Measurements from ENCODE around the gene GPR42. TPM values are rescaled to one million over a fixed set of nuclear protein-coding genes. Genes with fewer than 3 reads are reported as not detected.

GPR42 gene
- total and polyA plus RNA-seq, 2 of the 4 experiments (the other 2 are of a cell fraction), result not detected

DNA sequence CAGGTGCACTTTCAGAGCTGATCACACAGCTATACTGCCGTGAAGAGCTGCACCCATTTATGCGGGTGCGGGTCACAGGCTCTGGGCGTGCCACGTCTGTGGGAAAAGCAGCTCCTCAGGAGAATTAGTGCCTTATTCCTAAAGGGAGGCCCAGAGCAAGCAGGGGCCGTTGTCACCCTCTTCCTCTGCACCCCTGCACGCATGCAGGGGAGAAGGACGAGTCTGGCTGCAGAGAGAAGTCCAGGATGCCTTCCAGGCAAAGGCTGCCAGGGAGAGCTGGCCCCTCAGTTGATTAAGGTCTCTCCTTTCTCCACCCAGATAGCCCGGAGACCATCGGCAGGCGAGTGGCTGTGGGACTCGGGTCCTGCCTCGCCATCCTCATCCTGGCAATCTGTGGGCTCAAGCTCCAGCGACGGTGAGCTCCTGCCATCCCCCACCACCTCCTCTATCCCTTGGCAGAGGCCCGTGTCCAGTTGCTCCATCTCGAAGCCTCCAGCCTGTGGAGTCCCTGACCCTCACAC, 26.3 kb upstream of the GPR42 start:
- dilution Hi-C loops (cut with HindIII; ENCODE audit: low sequenced_read_pairs, unreplicated experiment) (no loop called here), intact Hi-C loops (cut with micrococcal nuclease) (no loop called here), in situ Hi-C loops (cut with MboI; ENCODE audit: low sequenced_read_pairs) (loop anchor here (25.0 kb wide), 1 partner anchor 243 kb away; the partner anchor contains the start of gene PMIS2)
- H3K4me2 ChIP-seq (ENCODE audit: low read depth, low read length), result no peak overlapping the region
- H3K27me3 ChIP-seq (ENCODE audit: control insufficient read depth, insufficient read depth, low read length), result peaks cover 11% of the 10 kb centered on the region
- H3K18ac ChIP-seq (ENCODE audit: low read depth, low read length), result no peak overlapping the region
- TF ChIP-seq MXI1 (IDR thresholded peaks at IDR 0.05; ENCODE audit: borderline replicate concordance, low read depth, low read length) (no peak), CHD1 (IDR thresholded peaks at IDR 0.05; ENCODE audit: low read depth, low read length) (no peak), POLR2A (IDR thresholded peaks at IDR 0.05; ENCODE audit: low read depth, low read length) (no peak), RFX5 (IDR thresholded peaks at IDR 0.05; ENCODE audit: low read depth, low read length) (no peak), NFE2L2 (IDR thresholded peaks at IDR 0.05; ENCODE audit: low read depth, low read length) (no peak), CEBPB (IDR thresholded peaks at IDR 0.05; ENCODE audit: low read depth, low read length) (no peak), RCOR1 (IDR thresholded peaks at IDR 0.05; ENCODE audit: insufficient replicate concordance, low read length) (no peak), BHLHE40 (IDR thresholded peaks at IDR 0.05; ENCODE audit: low read depth, low read length) (no peak), CTCF (conservative IDR thresholded peaks at IDR 0.05; ENCODE audit: low read depth, low read length) (no peak)
- TF ChIP-seq, protein P1, sequence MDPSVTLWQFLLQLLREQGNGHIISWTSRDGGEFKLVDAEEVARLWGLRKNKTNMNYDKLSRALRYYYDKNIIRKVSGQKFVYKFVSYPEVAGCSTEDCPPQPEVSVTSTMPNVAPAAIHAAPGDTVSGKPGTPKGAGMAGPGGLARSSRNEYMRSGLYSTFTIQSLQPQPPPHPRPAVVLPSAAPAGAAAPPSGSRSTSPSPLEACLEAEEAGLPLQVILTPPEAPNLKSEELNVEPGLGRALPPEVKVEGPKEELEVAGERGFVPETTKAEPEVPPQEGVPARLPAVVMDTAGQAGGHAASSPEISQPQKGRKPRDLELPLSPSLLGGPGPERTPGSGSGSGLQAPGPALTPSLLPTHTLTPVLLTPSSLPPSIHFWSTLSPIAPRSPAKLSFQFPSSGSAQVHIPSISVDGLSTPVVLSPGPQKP (IDR thresholded peaks at IDR 0.05; ENCODE audit: borderline replicate concordance, low read depth, low read length), result no peak
- no peak overlapping the region for H3K4ac ChIP-seq (ENCODE audit: low read depth, low read length)
- ATAC-seq (ENCODE audit: low read depth) (no peak), DNase-seq (no peak)
- no peaks in the 10 kb centered on the region for H3K36me3 ChIP-seq (ENCODE audit: control insufficient read depth, insufficient read depth, low read length)
- H2AK9ac ChIP-seq (replicated peaks; ENCODE audit: low read depth, low read length, poor library complexity), result no peak overlapping the region
- H4K91ac ChIP-seq (ENCODE audit: insufficient read depth, low read depth, low read length), result no peak overlapping the region
- no peaks in the 10 kb centered on the region for H3K9me3 ChIP-seq (ENCODE audit: control insufficient read depth, insufficient read depth, low read length)
- WGBS, 2 experiments (ENCODE audit: extremely low coverage in 2 of 2, insufficient read length in 1 of 2), result 100% methylated on average over 4 of the region's 17 CpGs; no CpG with 5 or more reads in 1 of the 2 experiments
- no peak overlapping the region for H3K14ac ChIP-seq (replicated peaks; ENCODE audit: low read depth, low read length)
- no peak overlapping the region for H2BK120ac ChIP-seq (ENCODE audit: low read depth, low read length)
- no peak overlapping the region for H3K56ac ChIP-seq (ENCODE audit: extremely low read depth, insufficient read depth, low read length)
- H2BK15ac ChIP-seq (ENCODE audit: low read depth, low read length), result no peak overlapping the region
- no peak overlapping the region for H4K5ac ChIP-seq (ENCODE audit: low read depth, low read length)
- no peak overlapping the region for H2AK5ac ChIP-seq (ENCODE audit: low read depth, low read length)
- H2BK5ac ChIP-seq (ENCODE audit: low read depth, low read length, poor library complexity, severe bottlenecking), result no peak overlapping the region
- no peaks in the 10 kb centered on the region for H4K20me1 ChIP-seq (ENCODE audit: insufficient read depth, low read length)
- H3K4me1 ChIP-seq (ENCODE audit: control insufficient read depth, insufficient read depth, low read length), result no peaks in the 10 kb centered on the region
- no peak overlapping the region for H3K4me3 ChIP-seq (ENCODE audit: insufficient read depth, low read depth, low read length)
- BruUV-seq (replicated peaks), result no TSS peak
- ChIA-PET POLR2A (ENCODE audit: unreplicated experiment) (no interaction called here), CTCF (no interaction called here)
- no peaks in the 10 kb centered on the region for H3K79me1 ChIP-seq (ENCODE audit: low read depth in 1 of 2, low read length in 2 of 2)
- no peaks in the 10 kb centered on the region for H3K9me1 ChIP-seq (ENCODE audit: insufficient read depth, low read length)
- H2BK20ac ChIP-seq (ENCODE audit: low read depth, low read length), result no peak overlapping the region
- no peak overlapping the region for H3K27ac ChIP-seq (ENCODE audit: insufficient read depth, low read length)
- H2AFZ ChIP-seq (replicated peaks; ENCODE audit: low read length, poor library complexity), result no peak overlapping the region
- H3K9ac ChIP-seq (ENCODE audit: low read depth, low read length), result no peak overlapping the region
- no peak overlapping the region for H4K8ac ChIP-seq (ENCODE audit: low read depth in 2 of 2, low read length in 2 of 2)
- no peak overlapping the region for H3K23ac ChIP-seq (ENCODE audit: low read depth, low read length)
